Measurements from ENCODE around the gene TOR2A.

Gene TOR2A

DNA sequence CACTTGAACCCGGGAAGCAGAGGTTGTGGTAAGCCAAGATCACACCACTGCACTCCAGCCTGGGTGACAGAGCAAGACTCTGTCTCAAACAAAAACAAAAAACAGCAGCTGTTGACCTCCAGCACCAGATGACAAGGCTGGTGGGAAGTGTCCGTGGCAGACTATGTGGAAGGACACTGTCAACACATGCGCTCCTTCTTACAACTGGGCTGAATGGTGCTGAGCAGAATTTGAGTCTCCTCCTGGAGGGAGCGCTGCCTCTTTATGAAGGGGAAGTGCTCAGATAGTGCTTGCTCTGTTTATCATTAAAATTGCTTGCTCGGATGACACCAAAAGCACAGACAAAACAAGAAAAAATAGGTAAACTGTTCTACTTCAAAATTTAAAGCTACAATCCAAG, 37.5 kb downstream of the TOR2A start:
- no peak for DNase-seq

DNA sequence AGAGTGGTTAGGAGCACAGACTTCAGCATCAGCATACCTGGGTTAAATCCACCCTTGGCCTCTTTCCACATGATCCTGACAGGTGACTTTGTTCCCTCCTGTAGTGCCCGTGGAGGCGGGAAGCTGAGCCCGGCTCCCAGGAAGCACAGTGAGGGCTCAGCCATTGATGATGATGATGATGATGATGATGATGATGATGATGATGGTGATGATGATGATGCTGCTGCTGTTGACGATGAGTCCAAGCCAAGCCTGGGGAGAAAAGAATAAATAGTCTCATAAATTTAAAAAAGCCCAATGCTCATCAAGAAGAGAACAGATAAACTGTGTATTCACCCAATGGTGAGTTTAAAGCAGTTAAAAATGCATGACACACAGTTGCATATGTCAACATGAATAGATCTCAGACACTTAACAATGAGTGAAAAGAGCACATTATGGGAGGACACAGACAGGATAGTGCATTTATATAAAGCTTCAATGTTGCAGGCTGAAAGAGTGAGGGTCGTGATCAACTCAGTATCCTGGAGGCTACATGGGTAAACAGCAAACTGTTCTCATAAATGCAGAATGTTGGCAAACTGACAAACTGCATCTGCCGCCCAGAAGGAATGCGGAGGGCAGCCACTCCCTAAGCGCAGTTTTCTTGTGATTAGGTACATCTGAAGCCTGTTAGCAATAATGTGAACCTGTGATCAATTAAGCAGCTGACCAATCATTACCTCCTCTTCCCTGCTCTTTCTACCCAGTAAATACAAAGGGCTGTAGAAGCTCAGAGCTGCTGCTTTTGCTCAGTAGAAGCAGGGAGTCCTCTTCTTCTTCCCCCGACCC, 40.0 kb downstream of the TOR2A start:
- peak; percentile 21 for DNase-seq

DNA sequence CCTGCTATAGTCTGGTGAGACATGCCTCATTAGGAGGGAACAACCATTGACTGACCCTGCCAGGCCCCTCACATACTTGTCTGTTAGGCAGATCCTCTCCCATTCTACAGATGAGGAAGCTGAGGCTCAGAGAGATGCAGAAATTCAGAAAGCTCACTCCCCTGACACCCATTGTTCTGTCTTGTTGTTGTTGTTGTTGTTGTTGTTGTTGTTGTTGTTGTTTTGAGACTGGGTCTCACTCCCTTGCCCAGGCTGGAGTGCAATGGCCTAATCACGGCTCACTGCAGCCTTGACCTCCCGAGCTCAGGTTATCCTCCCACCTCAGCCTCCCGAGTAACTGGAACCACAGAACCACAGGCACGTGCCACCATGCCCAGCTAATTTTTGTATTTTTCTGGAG, 41.4 kb downstream of the TOR2A start:
- no peak for DNase-seq

DNA sequence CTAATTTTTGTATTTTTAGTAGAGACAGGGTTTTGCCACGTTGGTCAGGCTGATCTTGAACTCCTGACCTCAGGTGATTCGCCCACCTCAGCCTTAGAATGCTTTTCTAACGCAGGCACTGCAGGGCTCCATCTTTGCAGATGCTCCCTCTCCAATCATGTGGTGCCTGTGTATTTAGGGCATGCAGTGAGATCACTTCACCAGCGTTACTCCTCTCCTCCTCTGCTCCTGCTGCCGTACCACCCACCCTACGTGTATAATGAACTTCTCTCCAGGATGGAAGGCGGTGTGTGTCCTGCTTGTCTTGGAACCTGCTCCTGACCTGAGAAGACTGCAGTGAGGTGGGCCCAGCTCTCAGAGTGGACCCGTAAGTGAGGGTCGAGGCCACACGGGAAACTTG, 42.0 kb downstream of the TOR2A start:
- no peak for DNase-seq

DNA sequence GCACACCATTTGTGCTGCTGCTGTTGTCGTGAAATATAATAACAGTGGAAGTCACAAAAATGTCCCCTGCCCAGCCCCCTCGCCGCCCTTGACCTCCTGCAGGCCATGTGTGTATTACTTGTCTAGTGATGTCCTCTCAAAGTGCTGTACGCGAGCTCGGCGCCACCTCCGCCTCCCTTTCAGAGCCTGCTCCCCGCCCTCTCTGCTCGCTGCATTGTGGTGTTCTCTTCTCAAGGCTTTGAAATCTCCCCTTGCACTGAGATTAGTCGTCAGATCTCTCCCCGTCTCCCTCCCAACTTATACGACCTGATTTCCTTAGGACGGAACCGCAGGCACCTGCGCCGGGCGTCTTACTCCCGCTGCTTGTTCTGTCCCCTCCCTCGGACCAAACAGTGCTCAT, 43.0 kb downstream of the TOR2A start:
- DNase-seq = no peak

DNA sequence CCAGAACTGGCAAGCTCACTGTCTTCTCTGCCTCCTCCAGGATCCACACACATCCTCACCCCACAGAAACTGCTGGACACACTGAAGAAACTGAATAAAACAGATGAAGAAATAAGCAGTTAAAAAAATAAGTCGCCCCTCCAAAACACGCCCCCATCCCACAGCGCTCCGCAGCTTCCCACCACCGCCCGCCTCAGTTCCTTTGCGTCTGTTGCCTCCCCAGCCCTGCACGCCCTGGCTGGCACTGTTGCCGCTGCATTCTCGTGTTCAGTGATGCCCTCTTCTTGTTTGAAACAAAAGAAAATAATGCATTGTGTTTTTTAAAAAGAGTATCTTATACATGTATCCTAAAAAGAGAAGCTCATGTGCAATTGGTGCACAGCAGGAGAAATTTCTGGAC, 44.4 kb downstream of the TOR2A start:
- no peak for DNase-seq

DNA sequence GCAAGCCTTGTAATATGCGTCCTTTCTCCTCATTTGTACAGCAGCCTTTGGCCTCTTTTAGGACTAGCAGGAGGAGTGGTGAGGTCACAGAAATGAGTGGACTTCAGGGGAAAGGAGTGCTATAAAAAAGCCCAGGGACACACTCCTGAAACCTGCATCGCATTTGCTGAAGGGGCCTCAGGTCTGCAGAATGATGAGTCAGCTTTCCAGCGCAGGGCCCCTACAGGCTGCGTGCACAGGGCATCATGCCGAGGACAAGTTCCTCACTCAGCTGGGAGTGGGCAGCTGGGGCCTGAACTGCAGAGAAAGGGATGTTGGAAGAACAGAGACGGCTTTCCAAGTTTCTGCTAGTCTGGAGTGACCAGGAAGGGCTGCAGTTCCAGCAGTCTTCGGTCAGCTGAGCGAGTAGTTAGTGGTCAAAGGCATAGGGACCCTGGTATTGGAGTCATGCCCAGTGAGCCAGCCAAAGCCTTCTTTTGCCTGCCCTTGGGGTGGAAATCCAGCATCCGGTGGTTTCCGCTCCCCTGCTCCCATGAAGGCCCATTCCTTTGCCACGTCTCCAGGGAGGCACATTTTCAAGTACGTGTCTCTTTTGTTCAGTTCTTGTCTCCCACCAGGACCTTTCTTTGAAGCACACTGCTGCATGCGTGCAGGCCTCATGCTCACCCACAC, 45.6 kb downstream of the TOR2A start:
- no peak for DNase-seq

DNA sequence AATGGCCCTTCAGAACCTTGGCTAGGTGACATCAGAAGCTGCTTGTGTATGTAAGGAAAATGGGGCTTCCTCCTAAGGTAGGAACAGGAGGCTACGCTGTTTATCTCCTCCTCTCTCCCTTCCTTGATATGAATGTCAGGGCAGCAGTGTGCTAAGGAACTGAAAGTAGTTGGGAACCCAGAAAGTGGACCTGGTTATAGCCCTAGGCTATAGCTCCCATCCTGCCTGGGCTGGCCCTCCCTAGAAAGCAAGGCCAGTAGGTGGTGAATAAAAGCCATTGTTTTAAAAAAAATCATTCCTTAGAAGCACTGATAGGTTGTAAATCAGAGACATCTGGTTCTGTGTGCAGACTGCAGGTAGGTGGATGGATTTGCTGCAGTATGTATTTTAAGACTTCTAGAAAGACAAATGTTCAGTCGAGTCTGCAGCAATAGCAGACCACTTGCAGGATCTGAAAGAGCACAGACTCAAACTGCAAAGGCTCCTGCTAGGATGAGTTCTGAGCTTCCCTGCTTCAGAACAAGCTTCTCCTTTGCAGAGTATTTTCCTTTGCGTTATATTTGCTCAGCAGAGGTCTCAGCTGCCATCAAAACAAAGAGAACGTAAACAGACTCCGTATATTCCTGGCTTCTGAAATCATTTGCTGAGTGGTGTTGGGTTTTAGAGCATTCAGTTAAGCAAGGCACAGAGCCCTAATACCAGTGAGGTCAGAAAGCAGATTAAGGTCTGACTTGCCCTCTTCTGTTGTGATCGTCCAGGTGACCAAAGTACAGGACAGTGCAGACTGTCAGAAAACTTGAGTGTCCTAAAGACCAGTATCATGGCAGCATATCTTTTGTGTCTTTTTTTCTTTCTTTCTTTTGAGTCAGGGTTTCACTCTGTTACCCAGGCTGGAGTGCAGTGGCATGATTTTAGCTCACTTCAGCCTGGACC, 48.4 kb downstream of the TOR2A start:
- DNase-seq = no peak

DNA sequence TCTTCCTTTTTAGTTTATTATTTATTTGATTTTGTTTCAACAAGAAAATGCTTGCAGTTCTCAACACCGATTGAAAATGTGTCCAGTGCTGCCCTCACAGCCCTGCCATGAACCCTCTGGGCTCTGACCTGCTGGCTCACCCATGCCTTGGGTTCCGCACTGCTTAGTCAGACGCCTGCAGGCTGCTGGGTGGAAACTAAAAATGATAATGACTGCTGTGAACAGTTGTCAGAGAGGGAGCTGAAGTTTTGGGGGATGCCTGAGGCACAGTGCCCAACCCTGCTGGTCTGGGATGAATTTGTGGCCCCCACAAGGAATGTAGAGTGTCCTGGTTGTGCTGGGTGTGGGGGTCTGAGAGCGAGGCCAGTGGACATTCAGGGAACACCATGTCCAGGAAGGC, 50.5 kb downstream of the TOR2A start:
- peak; percentile 67 for DNase-seq

DNA sequence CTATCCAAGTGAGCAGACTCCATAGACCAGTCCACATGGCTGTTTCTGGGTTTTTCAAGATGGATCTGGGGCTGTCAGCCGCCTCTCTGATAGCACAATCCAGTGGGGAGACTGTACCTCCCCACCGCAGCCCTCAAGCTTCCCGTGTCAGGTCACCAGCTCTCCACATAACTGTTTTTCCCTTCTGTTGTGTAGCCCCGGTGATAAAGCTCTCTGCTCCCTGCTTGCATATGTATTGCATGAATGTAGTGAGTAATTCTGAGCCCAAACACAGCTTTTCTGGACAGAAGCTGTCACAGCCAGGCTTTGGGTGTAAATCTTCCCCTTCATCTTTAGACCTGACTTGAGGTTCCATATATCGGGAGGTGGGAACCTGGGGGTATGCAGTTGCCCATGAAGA, 51.4 kb downstream of the TOR2A start:
- DNase-seq = peak; percentile 60

DNA sequence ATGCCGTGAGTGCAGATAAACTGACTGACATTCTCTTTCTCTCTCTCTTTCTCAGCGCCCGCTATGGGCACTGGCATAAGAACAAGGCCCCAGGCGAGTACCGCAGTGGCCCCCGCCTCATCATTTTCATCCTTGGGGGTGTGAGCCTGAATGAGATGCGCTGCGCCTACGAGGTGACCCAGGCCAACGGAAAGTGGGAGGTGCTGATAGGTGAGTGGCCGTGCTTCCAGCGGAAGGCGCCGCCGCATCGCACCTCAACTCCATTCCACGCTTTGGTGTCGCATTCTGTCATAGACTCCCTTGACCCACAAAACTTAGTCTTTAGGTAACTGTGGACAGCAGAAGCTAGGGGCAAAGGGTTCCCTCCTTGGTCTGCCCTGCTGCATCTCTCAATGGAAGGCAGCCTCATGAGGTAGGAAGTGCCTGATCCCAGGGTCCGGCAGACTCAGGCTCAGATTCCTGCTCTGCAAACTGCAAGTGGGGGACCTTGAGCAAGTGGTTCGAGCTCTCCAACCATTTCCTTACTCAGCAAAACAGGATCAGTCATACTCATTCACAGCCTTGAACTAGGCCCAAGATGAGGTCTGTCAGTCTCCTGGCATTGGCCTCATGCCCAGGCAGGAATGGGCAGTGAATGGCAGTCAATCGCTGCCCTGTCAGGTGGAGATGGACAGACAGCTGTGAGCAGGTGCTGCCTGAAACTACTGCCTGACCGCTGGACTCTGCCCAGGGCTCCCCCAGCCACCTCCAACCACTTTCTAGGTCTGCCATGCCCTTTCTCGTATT, 52.5 kb downstream of the TOR2A start:
- no peak for DNase-seq
